Ishikawa (cell line): ENCODE measurements around the gene UFC1.

Experiments used
- CEBPB ChIP-seq: IDR thresholded peaks from 2 replicates; pipeline ENCODE4 v1.6.1; 2012
- FOXM1 ChIP-seq: IDR thresholded peaks from 2 replicates; pipeline ENCODE4 v1.6.1; 2012; ENCODE audit warnings: low read depth, borderline replicate concordance
- USF1 ChIP-seq: IDR thresholded peaks from 2 replicates; pipeline ENCODE4 v1.6.1; 2012

DNA sequence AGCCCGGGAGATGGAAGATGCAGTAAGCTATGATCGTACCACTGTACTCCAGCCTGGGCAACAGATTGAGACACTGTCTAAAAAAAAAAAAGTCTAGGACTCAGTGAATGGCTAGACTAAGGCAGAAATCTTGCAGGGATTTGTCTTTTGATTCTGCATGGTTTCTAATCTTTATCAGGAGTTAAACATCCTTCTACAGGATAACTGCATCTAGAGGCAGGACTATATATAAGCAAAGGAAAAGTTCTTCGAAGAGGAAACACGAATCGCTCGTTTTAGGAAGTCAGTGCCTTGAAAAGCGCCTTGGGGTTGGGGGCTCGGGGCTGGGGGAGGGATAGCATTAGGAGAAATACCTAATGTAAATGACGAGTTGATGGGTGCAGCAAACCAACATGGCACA, 602 bp upstream of the UFC1 start:
- TF ChIP-seq FOXM1, result no peak
- TF ChIP-seq CEBPB, result no peak
- no peak for TF ChIP-seq USF1
